Measurements from ENCODE around the gene EXOSC5. TPM values are rescaled to one million over a fixed set of nuclear protein-coding genes. Genes with fewer than 3 reads are reported as not detected.

Gene EXOSC5
- total RNA-seq, 2 experiments from 2014 or later: 32.7 to 47.8 TPM

- Mint-ChIP-seq H3K36me3 (ENCODE audit: low read depth) (no peaks in the 10 kb centered on the region), H3K27me3 (no peaks in the 10 kb centered on the region), H3K9me3 (ENCODE audit: low read depth) (no peaks in the 10 kb centered on the region), H3K4me3 (no peak overlapping the region), H3K4me1 (peaks cover 20% of the 10 kb centered on the region), H3K27ac (no peak overlapping the region)
- intact Hi-C loops (cut with DNase I, micrococcal nuclease): no loop called here
- ChIA-PET POLR2A (no interaction called here), CTCF (interaction anchor here (0.8 to 1.6 kb wide), 2 partner anchors 228 to 350 kb away, joined by 3 to 6 read pairs; no protein-coding TSS in a partner anchor)
- ATAC-seq: no peak
- DNase-seq: no peak
Observed at GRCh38 chr19:41403181-41403970, 6.2 kb upstream of the EXOSC5 start.

DNA sequence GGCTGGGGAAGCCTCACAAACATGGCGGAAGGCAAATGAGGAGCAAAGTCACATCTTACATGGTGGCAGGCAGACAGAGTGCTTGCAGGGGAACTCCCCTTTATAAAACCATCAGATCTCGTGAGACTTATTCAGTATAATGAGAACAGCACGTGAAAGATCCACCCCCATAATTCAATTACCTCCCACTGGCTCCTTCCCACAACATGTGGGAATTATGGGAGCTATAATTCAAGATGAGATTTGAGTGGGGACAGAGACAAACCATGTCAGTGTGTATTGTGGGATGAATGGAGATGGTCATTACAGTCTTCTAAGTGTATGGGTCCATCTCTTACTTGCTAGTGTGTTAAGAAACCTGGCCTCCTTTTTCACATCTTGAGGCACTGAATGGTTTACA is 4.9 kb upstream of the EXOSC5 start:
- intact Hi-C loops (cut with DNase I, micrococcal nuclease): no loop called here
- Mint-ChIP-seq H3K4me3 (no peak overlapping the region), H3K4me1 (peaks cover 22% of the 10 kb centered on the region), H3K9me3 (ENCODE audit: low read depth) (no peaks in the 10 kb centered on the region), H3K27me3 (no peaks in the 10 kb centered on the region), H3K27ac (no peak overlapping the region), H3K36me3 (ENCODE audit: low read depth) (peaks cover 2% of the 10 kb centered on the region)
- ATAC-seq (no peak), DNase-seq (no peak)
- POLR2A ChIA-PET: interaction anchor here (0.6 kb wide), 1 partner anchor 60 kb away, joined by 3 read pairs; no protein-coding TSS in a partner anchor
- CTCF ChIA-PET: interaction anchor here (0.9 kb wide), 1 partner anchor 24 kb away, joined by 3 read pairs; no protein-coding TSS in a partner anchor

DNA sequence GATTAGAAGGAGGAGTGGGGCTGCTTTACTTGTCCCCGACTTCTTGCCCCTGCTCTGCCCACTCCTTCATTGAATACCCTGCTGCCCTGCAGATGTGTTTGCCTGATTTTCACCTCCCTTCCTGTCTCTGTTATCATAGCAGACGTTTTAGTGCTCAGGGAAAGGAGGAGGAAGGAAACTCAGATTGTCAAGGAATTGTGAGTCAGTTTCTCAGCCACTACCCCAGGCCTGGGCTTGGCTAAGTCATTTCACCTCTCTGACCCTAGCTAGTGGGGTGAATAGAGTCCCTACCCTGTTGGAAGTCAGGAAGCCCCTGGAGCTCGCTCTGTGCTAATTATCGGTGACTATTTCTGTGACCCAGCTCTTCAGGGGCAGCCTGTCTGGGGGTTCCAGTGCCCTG is 4.3 kb upstream of the EXOSC5 start:
- no peaks in the 10 kb centered on the region for H3K9me3 Mint-ChIP-seq (ENCODE audit: low read depth)
- DNase-seq: no peak
- no peak overlapping the region for H3K4me3 Mint-ChIP-seq
- no peak overlapping the region for H3K27ac Mint-ChIP-seq
- ChIA-PET CTCF (no interaction called here), POLR2A (no interaction called here)
- H3K27me3 Mint-ChIP-seq: no peaks in the 10 kb centered on the region
- H3K36me3 Mint-ChIP-seq (ENCODE audit: low read depth): peaks cover 3% of the 10 kb centered on the region
- peaks cover 23% of the 10 kb centered on the region for H3K4me1 Mint-ChIP-seq
- no peak for ATAC-seq
- intact Hi-C loops (cut with DNase I, micrococcal nuclease): no loop called here

DNA sequence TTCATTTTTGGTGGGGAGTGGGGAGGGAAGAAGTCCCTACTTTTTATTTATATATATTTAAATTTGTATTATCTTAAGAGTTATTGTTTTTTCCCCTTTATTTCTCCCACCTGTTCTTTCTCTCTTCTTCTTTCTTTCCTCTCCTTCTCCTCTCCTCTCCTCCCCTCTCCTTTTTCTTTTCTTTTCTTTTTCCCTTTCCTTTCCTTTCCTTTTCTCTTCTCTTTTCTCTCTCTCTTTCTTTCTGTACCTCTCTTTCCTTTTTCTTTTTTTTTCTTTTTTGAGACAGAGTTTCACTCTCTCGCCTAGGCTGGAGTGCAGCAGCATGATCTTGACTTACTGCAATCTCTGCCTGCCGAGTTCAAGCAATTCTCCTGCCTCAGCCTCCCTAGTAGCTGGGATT is 2.4 kb upstream of the EXOSC5 start:
- intact Hi-C loops (cut with DNase I, micrococcal nuclease): loop anchor here in 1 of 2 experiments (5.0 kb wide), 3 partner anchors 133 to 1112 kb away; partner anchors contain the start of genes AKT2 and SERTAD3
- Mint-ChIP-seq H3K4me1 (peaks cover 34% of the 10 kb centered on the region), H3K27me3 (no peaks in the 10 kb centered on the region), H3K4me3 (no peak overlapping the region), H3K9me3 (ENCODE audit: low read depth) (no peaks in the 10 kb centered on the region), H3K27ac (no peak overlapping the region), H3K36me3 (ENCODE audit: low read depth) (peaks cover 8% of the 10 kb centered on the region)
- ChIA-PET POLR2A (no interaction called here), CTCF (no interaction called here)
- ATAC-seq (no peak), DNase-seq (no peak)

DNA sequence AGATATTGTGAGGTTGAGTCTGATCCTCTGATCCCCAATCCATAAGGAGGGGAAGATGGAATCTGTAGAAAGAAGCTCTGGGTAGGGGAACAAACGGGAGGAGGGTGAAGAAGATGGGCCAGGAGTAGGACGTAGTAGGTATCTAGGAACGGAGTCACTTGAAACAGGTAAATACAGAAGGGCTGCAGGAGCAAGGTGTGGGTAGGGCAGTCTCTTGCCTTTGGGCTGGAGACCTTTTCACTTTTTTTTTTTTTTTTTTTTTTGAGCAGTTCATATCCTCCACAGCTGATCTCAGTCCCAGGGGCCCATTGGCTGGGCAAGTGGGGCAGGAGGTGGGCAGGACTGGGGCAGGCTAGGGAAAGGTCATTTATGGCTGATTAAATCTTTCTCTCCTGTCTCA is 1.9 kb upstream of the EXOSC5 start:
- ATAC-seq (no peak), DNase-seq (peak; percentile 18)
- Mint-ChIP-seq H3K27ac (peak overlapping the region; percentile 97), H3K36me3 (ENCODE audit: low read depth) (peaks cover 8% of the 10 kb centered on the region), H3K9me3 (ENCODE audit: low read depth) (no peaks in the 10 kb centered on the region), H3K4me1 (peaks cover 34% of the 10 kb centered on the region), H3K27me3 (no peaks in the 10 kb centered on the region), H3K4me3 (peak overlapping the region; percentile 97)
- CTCF ChIA-PET: interaction anchor here (1.1 to 1.5 kb wide), 2 partner anchors 35 to 41 kb away, joined by 4 read pairs; partner anchors contain the start of genes B9D2 and DMAC2
- intact Hi-C loops (cut with DNase I, micrococcal nuclease): loop anchor here in 1 of 2 experiments (5.0 kb wide), 3 partner anchors 133 to 1112 kb away; partner anchors contain the start of genes AKT2 and SERTAD3
- POLR2A ChIA-PET: interaction anchor here (1.2 kb wide), 1 partner anchor 40 kb away, joined by 5 read pairs; the partner anchor contains the start of gene DMAC2

- no peaks in the 10 kb centered on the region for H3K27me3 Mint-ChIP-seq
- no peak for DNase-seq
Observed at GRCh38 chr19:41398598-41398997, 1.4 kb upstream of the EXOSC5 start.

GRCh38 chr19:41398050-41398418 is 875 bp upstream of the EXOSC5 start:
- ChIA-PET POLR2A (interaction anchor here (1.2 kb wide), 1 partner anchor 41 kb away, joined by 5 read pairs; the partner anchor contains the start of gene DMAC2), CTCF (interaction anchor here (0.7 to 1.5 kb wide), 3 partner anchors 34 to 165 kb away, joined by 3 to 4 read pairs (median 4); partner anchors contain the start of genes B9D2 and DMAC2)
- DNase-seq (no peak), ATAC-seq (no peak)
- Mint-ChIP-seq H3K27ac (peak overlapping the region; percentile 97), H3K36me3 (ENCODE audit: low read depth) (peaks cover 8% of the 10 kb centered on the region), H3K4me1 (peaks cover 31% of the 10 kb centered on the region), H3K9me3 (ENCODE audit: low read depth) (no peaks in the 10 kb centered on the region), H3K4me3 (peak overlapping the region; percentile 97), H3K27me3 (no peaks in the 10 kb centered on the region)
- intact Hi-C loops (cut with DNase I, micrococcal nuclease): loop anchor here in 1 of 2 experiments (5.0 kb wide), 3 partner anchors 134 to 1111 kb away; partner anchors contain the start of genes AKT2 and SERTAD3

More at GRCh38 chr19:41398598-41398997, 1.4 kb upstream of the EXOSC5 start:
- H3K9me3 Mint-ChIP-seq (ENCODE audit: low read depth): no peaks in the 10 kb centered on the region
- ChIA-PET CTCF (interaction anchor here (0.7 to 1.5 kb wide), 3 partner anchors 35 to 165 kb away, joined by 3 to 4 read pairs (median 4); partner anchors contain the start of genes B9D2 and DMAC2), POLR2A (interaction anchor here (1.2 kb wide), 1 partner anchor 41 kb away, joined by 5 read pairs; the partner anchor contains the start of gene DMAC2)
- H3K27ac Mint-ChIP-seq: peak overlapping the region; percentile 97
- peak overlapping the region; percentile 97 for H3K4me3 Mint-ChIP-seq
- peaks cover 34% of the 10 kb centered on the region for H3K4me1 Mint-ChIP-seq
- H3K36me3 Mint-ChIP-seq (ENCODE audit: low read depth): peaks cover 8% of the 10 kb centered on the region
- intact Hi-C loops (cut with DNase I, micrococcal nuclease): loop anchor here in 1 of 2 experiments (5.0 kb wide), 3 partner anchors 134 to 1111 kb away; partner anchors contain the start of genes AKT2 and SERTAD3
- ATAC-seq: no peak

- peaks cover 15% of the 10 kb centered on the region for H3K36me3 Mint-ChIP-seq (ENCODE audit: low read depth)
- peaks cover 27% of the 10 kb centered on the region for H3K4me1 Mint-ChIP-seq
- intact Hi-C loops (cut with DNase I, micrococcal nuclease): loop anchor here in 1 of 2 experiments (5.0 kb wide), 3 partner anchors 137 to 1108 kb away; partner anchors contain the start of genes AKT2 and SERTAD3
- H3K9me3 Mint-ChIP-seq (ENCODE audit: low read depth): no peaks in the 10 kb centered on the region
- POLR2A ChIA-PET: no interaction called here
- CTCF ChIA-PET: no interaction called here
- peak overlapping the region; percentile 2 for H3K27ac Mint-ChIP-seq
- H3K27me3 Mint-ChIP-seq: no peaks in the 10 kb centered on the region
- peak overlapping the region; percentile 97 for H3K4me3 Mint-ChIP-seq
- ATAC-seq: no peak
- DNase-seq: no peak
Observed at GRCh38 chr19:41395355-41395754, 1.8 kb downstream of the EXOSC5 start.

- Mint-ChIP-seq H3K27me3 (no peaks in the 10 kb centered on the region), H3K4me3 (no peak overlapping the region), H3K4me1 (peaks cover 12% of the 10 kb centered on the region), H3K9me3 (ENCODE audit: low read depth) (no peaks in the 10 kb centered on the region), H3K36me3 (ENCODE audit: low read depth) (peaks cover 23% of the 10 kb centered on the region), H3K27ac (no peak overlapping the region)
- POLR2A ChIA-PET: no interaction called here
- CTCF ChIA-PET: no interaction called here
- ATAC-seq (no peak), DNase-seq (no peak)
- intact Hi-C loops (cut with DNase I, micrococcal nuclease): no loop called here
Observed at GRCh38 chr19:41392775-41393174, 4.4 kb downstream of the EXOSC5 start.

DNA sequence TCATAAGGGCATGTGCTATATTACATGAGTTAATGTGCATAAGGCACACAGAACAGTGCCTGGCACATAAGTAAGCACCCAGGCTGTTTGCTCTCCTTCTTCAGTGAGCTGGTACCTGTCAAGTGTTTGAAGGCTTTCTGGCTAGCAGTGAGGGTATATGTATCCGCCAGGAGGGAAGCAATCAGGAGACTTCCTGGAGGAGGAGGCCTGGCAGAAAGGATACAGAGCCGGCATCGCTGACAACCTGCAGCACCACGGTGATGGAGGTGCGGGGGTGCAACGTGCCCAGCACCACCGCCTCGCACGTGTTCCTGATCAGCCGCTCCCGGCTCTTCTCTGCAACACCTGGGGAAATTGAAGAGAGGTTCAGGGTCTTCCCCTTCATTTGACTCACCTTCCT is 5.5 kb downstream of the EXOSC5 start:
- H3K9me3 Mint-ChIP-seq (ENCODE audit: low read depth): no peaks in the 10 kb centered on the region
- no peak overlapping the region for H3K4me3 Mint-ChIP-seq
- H3K27ac Mint-ChIP-seq: no peak overlapping the region
- intact Hi-C loops (cut with DNase I, micrococcal nuclease): no loop called here
- ChIA-PET CTCF (no interaction called here), POLR2A (no interaction called here)
- H3K36me3 Mint-ChIP-seq (ENCODE audit: low read depth): peaks cover 25% of the 10 kb centered on the region
- no peak for DNase-seq
- peaks cover 12% of the 10 kb centered on the region for H3K4me1 Mint-ChIP-seq
- ATAC-seq: no peak
- no peaks in the 10 kb centered on the region for H3K27me3 Mint-ChIP-seq

DNA sequence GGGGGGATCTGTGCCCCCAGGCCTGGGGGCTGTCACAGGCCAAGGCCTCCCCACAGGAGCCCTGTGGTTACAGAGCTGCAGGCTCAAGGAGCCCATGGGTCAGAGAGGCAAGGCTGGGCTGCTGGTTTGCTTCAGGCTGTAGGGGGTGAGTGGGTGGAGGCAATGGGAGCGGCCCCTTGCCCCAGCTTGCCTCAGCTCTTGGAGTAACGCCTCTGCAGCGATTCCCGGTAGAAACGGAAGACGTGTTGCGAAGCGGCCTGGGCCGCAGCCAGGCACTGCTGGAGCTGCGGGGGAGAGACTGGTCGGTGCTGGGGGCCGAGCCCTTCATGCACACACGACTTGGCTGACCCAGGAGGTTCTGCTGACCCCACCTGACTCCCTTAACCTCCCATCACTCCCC is 10.7 kb downstream of the EXOSC5 start:
- H3K4me1 Mint-ChIP-seq: no peaks in the 10 kb centered on the region
- no peak for ATAC-seq
- peaks cover 23% of the 10 kb centered on the region for H3K36me3 Mint-ChIP-seq (ENCODE audit: low read depth)
- no peak overlapping the region for H3K27ac Mint-ChIP-seq
- intact Hi-C loops (cut with DNase I, micrococcal nuclease): no loop called here
- ChIA-PET POLR2A (no interaction called here), CTCF (interaction anchor here (0.6 to 0.7 kb wide), 2 partner anchors 161 to 211 kb away, joined by 3 read pairs; no protein-coding TSS in a partner anchor)
- no peaks in the 10 kb centered on the region for H3K27me3 Mint-ChIP-seq
- DNase-seq: no peak
- H3K9me3 Mint-ChIP-seq (ENCODE audit: low read depth): no peaks in the 10 kb centered on the region
- no peak overlapping the region for H3K4me3 Mint-ChIP-seq
